A673 (cell line): ENCODE results near the gene UCP3.

ENCODE experiments used
- CTCF ChIP-seq: fragments of 300-800, 200-600 bp; sonication (generic); conservative IDR thresholded peaks from 2 replicates; pipeline ENCODE4 v1.5.1; 2017; ENCODE audit warnings: low read depth, mild to moderate bottlenecking, antibody characterized with exemption, low read length, moderate library complexity, mixed read lengths
- EZH2 ChIP-seq: fragments of 200-600 bp; sonication (generic); IDR thresholded peaks from 2 replicates; pipeline ENCODE4 v1.6.1; 2017; ENCODE audit warnings: borderline replicate concordance, low read depth, mild to moderate bottlenecking, mixed read lengths, antibody characterized with exemption, low read length; ENCODE audit not compliant: poor library complexity, severe bottlenecking

- TF ChIP-seq EZH2, result no peak
- no peak for TF ChIP-seq CTCF
These were observed 39.8 kb downstream of the UCP3 start for GRCh38 chr11:73969091-73969490.
